Right kidney (tissue), 1 donor: ENCODE results near the gene SULT4A1.

Experiments
- DNase-seq: peaks from one replicate; pipeline ENCODE4 v3.0.0-alpha.2; 2016

The SULT4A1 gene

DNA sequence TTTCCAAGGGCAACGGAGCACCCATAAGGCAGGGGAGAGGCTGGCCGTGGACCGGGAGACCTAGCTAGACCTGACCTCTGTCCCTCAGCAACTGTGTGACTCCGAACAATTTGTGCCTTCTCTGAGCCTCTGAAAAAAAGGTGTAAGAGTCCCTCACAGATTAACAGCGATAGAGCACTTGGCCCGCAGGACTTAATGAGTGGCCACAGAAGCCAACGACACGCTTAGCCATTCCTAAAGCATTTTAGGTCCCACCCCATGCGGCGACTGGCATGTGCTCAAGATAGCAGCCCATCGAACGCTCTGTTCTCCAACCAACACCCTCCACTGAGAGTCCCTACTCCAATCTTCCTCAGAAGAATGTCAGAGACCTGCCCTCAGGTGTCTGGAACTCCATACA lies 1.5 kb downstream of the SULT4A1 start:
- DNase-seq, result no peak

DNA sequence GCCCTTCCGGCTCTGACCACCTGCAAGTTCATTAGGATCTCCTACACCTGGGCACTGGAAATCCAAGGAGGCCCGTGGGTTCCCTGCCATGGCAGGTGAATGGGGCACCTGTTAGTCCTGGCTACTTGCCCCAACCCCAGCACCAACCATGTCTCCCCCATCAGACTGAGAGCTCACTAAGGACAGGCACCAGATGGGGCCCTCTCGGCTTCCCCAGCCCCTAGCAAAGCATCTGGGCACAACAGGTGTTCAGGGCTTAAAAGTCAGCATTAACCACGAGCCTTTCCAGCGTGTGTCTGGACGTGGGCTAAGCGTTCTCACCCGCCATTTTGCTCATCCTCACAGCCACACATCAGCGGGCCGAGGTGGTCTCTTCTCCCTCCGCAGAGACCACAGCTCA lies 2.2 kb downstream of the SULT4A1 start:
- no peak for DNase-seq

DNA sequence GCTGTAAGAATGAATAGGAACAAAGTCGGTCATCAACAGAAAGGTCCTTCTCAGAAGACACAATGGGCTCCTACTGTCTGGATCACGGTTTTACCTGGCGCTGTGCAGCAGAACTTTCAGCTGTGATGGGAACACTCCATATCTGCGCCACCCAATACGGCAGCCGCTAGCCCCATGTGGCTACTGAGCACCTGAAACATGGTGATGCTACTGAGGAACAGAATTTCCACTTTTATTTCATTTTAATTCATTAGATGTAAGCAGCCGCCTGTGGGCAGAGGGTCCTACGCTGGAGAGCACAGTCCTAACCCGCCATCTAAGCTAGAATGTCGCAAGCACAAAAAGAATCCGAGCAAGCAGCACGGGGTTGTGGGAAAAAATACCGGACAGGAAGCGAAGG lies 2.7 kb downstream of the SULT4A1 start:
- no peak for DNase-seq

DNA sequence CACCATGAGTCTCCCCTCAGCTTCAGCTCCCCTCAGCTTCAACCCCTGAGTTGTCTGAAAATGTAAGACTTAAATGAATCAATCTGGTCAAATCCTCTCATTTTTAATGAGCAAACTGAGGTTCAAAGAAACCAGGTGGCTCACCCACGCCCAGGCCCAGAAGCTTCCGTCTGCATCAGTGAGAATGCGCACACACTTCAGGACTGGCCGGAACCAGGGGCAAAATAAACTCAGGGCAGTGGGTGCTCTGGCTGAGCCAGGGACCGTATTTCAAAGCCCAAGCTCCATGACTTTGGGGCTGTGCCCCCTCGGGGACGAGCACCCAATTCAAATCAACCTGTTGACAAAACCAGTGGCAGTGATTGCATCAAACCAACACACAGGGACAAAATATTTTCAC lies 3.1 kb downstream of the SULT4A1 start:
- DNase-seq, result no peak

DNA sequence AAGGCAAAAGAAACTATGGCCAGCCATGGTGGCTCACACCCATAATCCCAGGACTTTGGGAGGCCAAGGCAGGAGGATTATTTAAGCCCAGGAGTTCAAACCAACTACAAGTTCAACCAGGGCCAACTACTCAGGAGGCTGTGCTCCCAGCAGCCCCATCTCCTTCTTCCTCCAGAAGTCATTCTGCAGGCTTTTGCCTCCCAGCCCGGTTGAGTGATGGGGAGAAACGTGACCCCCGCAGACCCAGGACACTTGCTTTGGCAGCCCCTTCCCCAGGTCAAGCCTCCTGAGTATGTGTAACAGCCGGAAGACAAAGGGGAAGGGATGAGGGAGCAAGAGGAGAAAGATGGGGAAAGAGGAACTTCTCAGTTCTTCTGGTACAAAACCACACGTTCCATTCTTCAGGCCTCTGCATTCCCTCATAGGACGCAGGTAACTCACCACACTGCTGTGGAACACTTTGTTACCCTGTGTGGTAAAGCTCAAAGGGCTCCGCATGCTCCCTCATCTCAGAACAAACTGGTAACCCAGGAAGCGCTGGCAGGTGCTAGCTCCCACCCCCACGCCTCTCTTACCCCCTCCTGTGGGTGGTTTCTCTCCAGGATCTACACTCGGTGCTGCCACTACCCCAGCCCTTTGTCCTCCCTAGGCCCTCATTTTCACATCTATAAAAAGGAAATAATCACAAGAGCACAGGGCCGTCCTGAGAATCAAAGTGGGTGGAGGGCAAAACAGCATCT lies 4.0 kb downstream of the SULT4A1 start:
- DNase-seq, result no peak

DNA sequence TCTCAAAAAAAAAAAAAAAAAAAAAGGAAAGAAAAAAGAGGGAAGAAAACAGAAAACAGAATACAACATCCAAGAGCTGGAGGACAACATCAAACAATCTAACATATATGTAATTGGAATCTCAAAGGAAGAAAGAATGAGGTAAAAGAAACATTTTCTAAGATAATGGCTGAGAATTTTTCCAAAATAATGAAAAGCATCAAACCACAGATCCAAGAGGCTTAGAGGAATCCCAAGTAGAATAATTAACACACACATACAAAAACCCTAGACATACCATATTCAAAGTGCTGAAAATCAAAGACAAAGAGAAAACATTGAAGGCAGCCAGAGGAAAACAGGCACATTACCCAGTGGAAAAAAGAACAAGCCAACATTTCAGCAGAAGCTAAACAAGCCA lies 4.9 kb downstream of the SULT4A1 start:
- DNase-seq, result no peak

DNA sequence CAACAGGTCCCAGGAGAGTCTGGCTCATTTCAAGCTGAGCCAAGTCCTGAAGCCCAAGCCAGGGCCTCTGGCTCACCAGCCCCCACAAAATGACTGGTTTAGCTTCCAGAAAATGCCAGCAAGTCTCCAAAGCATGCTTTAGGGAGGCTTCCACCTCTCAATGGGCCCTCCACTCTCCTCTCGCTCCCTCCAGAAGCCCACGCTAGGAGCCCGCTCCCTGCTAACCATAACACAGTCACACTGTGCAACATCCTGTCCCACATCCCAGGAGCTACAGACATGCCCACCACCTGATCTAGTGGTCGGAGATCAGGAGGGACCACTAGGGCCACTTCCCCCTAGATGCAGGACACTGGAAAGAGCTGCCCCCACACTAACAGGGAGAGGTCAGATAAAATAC lies 6.9 kb downstream of the SULT4A1 start:
- no peak for DNase-seq

DNA sequence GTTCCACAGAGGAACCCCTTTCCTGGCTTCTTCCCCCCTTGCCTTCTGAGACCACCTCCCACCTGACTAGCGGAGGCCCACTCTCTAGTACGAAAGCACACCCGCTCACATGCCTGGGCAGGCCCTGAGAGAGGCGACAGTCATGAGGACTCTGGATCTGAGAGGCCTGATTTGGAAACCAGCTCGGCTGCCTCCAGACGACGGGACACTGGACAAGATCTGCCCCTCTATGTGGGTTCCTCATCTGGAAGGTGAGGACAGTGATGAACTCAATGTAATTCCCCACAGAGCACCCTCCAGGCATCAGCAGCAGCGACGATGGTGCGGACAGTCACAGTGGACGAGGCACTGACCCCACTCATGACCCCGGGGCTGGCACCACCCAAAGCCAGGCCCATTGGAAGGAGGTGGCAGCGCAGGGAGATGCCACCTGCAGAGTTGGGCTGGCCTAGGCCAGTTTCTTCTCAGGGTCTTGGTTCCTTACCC lies 7.5 kb downstream of the SULT4A1 start:
- no peak for DNase-seq

DNA sequence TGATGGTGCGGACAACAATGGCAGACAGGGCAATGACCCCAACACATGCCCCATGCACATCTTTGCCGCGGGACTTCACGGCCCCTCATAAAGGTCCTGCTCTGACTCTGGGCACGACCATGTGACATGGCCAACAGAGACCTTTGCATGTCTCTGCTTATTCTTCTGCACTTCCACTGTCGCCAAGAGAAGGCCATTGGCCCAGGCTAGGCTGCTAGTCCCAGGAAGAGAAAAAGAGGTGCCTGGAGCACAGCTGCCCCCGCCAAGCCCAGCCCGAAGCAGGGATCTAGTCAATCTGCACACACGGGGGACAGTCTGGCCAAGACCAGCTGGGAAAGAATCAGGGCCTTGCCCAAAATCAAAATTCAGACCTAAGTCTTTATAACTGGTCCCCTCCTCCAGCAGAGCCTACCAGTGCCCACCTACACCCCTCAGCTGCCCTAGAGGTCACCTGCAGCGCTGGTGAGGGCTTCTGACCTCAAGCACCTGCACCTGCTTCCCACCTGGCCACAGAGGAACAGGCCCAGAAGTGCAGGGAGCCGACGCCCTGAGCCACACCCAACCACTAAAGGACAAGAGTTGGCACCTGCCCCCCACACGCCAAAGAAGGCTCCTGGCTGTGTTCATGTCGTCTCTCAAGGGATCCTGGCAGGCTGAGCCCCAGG lies 8.1 kb downstream of the SULT4A1 start:
- no peak for DNase-seq

DNA sequence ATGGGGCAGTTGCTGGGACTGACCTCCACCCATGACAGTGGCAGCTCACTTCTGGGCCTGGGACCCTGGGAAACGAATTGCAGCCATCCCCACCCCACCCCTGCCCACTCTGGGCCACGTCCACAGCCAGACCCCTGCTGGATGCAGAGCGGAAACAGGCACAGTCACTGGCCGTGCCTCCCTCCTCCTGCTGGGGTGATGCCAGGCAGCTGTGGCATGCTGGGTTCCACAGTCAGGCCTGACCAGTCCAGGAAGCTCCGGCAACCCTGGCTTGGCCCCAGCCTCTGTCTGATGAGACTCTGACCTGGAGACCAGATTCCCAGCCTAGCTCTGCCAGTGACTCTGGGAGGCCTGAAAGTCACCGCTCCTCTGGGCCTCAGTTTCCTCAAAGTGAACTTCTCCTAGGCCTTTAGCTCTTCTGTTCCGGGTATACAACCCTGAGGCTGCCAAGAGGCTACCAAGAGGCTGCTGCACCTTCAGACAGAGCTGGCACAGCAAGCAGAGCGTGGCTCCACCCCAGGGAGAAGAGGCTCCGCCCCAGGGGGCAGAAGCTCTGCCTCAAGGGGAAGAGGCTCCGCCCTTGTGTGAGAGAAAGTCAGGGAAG lies 8.9 kb downstream of the SULT4A1 start:
- DNase-seq, result no peak

DNA sequence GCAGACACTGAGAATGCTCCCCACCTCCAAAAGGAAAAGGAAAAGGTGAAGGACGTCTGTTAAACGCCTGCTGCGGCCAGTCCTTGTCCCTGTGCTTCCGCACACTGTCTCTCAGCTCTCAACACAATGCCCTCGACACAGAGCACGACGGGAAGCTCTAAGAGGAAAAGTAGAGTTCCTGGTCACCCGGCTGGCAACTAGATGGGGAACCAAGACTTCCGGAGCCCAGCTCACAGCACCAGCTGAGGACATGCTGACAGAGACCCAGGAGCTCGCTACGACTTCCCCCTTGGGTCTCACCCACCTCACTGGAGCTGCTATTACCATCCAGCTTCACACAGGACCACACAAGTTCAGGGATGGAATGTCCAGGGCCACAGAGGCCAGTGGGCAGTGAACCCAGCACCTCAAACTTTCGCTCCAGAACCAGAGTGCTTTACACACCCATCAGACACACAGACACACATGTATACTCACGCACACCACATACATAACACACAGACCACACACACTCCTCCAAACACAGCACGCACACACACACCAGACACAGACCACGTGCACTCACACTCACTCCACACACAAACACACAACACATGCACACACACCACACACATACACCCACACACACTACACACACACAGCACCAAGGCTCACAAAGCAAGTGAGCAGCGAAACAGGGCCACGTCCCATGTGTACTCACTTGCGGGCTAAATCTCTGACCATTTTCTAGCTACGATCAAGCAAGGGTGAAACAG lies 9.6 kb downstream of the SULT4A1 start:
- DNase-seq, result no peak

DNA sequence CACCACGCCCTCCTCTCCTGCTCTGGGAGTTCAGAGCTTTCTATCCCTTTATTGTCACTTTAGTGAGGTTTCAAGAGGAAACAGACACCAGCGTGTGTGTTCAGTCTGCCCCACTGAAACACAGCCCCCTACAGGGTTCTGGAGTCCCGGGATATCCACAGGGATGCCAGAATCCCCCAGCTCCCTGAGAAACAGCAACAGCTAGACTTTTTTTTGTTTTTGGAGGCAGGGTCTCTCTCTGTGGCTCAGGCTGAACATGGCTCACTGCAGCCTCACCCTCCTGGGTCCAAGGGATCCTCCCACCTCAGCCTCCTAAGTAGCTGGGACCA lies 10.4 kb downstream of the SULT4A1 start:
- DNase-seq, result no peak

DNA sequence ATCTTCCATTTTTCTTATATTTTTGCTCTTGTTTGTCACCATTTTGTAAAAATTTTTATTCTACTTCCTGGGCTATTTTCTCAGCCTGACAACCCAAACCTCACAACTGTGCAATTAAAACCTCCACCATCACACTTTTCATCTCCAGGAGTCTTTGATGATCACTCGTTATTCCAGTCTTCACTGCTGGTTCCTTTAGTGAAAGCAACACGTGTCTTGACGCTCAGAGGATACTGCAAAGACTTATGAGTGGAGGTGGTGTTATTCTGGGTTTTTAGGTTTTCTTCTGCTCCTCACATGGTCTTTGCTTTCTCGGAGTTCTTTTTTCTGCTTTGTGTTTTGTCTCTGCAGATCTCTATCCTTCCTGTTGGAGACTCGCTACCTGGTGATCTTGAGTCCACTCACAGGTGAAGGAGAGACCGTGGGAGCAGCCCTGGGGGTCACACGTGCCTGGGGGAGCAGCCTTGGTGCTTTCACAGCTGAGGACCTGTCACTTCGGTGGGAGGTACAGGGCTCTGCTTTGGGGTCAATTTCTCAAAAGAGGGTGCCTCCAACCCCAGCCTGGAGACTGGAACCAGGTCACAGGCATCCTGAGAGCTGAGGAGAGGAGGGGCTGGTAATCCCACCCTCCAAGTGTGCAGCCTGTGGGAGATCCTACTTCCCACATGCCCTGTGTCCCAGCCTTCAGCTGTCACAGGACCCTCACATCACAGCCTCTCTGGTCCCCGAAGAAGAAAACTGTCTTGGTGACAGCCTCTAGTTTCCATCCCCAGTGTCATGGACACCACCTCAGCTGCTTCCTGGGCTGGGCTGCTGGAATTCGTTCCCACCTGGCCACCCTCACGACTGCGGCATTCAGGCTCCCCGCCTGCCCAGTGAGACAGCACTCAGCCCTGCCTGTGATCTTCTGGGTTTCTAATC lies 11.0 kb downstream of the SULT4A1 start:
- no peak for DNase-seq

DNA sequence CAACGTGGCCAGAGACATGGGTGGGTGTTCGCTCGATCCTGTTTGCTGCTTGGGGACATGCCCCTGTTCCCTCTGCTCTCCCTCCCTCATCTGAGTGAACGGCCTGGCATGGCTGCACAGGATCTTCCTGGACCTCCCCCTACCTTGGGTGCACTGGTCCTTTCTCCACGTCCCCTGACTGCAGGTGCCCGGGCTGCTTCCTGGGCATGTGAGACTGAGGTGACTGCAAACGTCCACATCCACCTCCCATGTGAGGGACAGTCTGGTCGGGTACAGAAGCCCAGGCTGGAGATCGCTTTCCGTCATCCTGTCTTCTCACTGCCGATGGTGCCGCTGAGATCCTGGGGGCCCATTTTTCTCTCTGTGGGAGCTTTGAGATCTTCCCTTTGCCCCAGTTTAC lies 11.8 kb downstream of the SULT4A1 start:
- DNase-seq, result no peak

DNA sequence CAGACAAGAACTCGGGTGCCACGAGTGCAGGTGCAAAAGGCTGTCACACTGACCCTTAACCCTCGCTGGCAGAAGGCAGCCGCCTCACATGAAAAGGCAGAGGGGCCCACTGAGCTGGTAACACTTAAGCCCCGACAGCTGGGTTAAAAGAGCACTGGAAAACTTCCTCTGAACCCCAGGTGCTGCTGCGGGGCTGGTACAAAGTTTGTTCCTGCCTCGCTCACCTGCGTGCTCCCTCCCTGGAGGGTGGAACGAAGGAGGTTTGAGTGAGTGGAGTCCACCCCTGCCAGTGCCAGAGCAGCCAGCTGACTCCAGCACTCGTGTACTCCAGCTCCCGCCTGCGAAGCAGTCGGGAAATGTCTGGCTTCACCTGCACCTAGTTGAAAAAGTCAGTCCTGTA lies 12.6 kb downstream of the SULT4A1 start:
- no peak for DNase-seq

DNA sequence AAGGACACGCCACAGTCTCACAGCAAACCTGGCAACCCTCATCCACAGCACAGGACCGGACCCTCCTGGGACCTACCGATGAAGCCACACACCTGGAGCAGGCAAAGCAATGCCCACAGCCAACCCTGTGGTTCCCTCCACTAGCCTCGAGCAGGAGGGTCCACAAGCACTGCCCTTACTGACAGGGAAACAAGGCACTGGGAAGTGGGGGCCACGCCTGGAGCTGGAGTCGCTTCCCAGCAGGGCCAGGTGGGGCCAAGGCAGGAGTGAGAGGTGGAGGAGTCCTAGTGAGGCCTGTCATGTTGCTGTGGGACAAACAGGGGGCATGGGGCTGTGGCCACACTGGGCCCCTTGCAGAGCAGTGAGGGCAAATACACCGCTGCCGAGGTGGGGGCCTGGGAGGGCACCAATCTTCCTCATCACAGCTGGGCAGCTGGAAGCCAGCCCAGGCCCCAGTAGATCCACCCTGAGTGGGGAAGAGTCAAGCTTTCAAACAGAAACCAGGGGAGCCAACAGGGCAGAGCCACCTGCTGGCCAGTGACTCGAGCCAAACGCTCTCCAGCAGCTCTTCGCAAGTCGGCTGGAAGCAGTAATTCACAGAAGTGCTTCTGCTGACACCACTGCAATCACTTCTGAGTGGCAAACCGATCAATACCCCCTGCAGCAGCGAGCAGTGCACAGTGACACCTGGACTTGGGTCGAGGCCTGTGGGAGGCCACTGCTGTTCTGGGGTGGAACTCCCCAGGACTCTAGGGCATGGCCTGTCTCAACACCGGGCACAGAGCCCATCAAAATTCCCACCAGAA lies 13.7 kb downstream of the SULT4A1 start:
- DNase-seq, result no peak

DNA sequence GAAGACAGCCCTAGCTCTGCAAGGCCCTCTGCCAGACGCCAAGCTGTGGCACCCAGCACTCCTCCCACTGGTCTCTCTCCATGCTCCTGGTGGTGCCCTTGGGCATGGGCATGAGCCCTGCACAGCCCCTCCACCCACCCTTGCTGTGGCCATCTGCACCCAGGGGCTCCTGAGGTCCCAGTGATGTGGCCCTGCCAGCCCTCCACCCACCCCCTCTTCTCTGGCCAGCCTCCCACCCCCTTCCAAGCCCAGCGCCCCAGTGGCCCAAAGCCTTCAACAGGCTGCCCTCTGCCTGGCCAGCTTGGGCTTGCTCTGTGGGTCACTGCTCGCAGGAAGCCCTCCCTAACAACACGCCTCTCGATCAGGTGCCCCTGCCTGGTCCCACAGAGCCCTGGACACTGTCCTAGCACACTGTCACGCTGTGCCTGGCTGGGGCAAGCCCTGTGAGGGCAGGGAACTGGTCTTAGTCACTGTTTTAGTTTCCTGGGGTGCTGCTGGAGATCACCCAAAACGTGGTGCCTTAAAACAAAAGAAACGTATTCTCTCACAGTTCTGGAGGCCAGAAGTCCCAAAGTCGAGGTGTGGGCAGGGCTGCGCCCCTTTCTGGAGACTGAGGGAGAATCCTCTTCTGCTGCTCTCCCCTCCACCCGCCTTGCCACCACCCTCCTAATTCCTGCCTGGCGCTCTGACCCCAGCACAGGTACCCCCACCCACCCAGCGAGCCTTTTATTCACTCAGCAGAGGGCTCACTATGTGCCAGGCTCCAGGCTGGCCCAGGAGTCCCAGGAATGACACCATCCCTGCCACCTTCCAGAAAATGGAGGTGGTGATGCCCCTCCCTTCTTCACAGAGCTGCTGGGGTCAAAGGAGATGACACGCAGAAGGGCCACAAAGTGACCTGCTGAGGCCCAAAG lies 14.7 kb downstream of the SULT4A1 start:
- DNase-seq, result no peak

DNA sequence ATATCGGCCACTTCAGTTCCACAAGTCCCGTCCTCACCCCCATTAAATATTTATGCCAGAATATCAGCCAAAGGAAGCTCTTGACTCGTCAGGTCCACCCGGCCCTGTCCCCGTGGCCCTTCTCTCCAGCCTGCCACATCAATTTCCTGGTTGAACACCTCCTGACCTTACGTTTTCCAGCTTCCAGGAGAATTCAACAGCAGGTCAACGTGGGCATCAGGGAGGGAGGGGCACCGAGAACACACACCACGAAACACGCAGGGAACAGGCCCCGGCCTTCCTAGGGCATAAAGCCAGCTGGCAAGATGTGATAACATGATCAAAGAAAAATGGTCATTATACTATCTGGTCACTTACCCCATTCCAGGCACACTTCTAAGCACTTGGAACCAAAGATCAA lies 15.3 kb downstream of the SULT4A1 start:
- DNase-seq, result no peak

DNA sequence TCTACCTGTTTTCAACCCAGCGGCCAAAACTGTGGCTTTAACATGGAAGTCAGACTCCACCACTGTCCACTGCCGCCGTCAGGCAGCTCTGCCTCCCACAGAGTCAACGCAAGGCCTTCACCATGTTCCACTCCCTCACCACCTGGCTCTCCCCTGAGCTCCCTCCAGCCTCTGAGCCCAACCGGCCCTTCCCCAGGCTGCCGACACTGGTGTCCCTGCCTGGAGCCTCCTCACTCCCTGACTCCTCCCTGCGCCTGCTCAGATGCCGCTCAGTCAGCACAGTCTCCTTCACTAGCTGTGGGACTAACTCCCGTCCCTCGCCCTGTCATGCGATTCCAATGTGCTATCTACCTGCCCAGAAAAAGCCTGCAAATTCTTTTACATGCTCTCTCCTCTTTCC lies 16.3 kb downstream of the SULT4A1 start:
- DNase-seq, result no peak
